Uterus (tissue), 4 donors: ENCODE results near the gene SLC25A1. TPM values are rescaled to one million over a fixed set of nuclear protein-coding genes. Genes with fewer than 3 reads are reported as not detected.

Source experiments
- DNase-seq, 2 donors: peaks; one replicate each; pipeline ENCODE4 v3.0.0-alpha.2; 2019 to 2020
- H3K27ac ChIP-seq, 2 donors: fragments of 200-600 bp; sonication (generic); 1 replicate in 1 of 2; 2 replicates in 1 of 2; pipeline ENCODE4 v1.5.1; 2016 to 2018
- H3K27me3 ChIP-seq, 2 donors: fragments of 200-600 bp; sonication (generic); one replicate each; pipeline ENCODE4 v1.5.1; 2018 to 2019; ENCODE audit warnings: control low read depth in 1 of 2
- H3K36me3 ChIP-seq, 2 donors: fragments of 200-600 bp; sonication (generic); one replicate each; pipeline ENCODE4 v1.5.1; 2019; ENCODE audit warnings: control low read depth in 1 of 2
- H3K4me1 ChIP-seq, 2 donors: fragments of 200-600 bp; sonication (generic); one replicate each; pipeline ENCODE4 v1.5.1; 2018 to 2019; ENCODE audit warnings: control low read depth in 1 of 2
- H3K4me3 ChIP-seq, 2 donors: fragments of 200-600 bp; sonication (generic); 1 replicate in 1 of 2; 2 replicates in 1 of 2; pipeline ENCODE4 v1.5.1; 2018 to 2019; ENCODE audit warnings: mild to moderate bottlenecking in 1 of 2
- H3K9me3 ChIP-seq, 2 donors: fragments of 200-600 bp; sonication (generic); one replicate each; pipeline ENCODE4 v1.5.1; 2019; ENCODE audit warnings: control low read depth in 1 of 2
- CTCF ChIP-seq, 4 experiments: fragments of 200-600 bp in 2 of 4; fragments of 450-650 bp in 2 of 4; sonication (generic) in 2 of 4; IDR thresholded peaks; one replicate each; pipeline ENCODE4 v1.5.1; 2016 to 2019; ENCODE audit warnings: antibody characterized with exemption in 4 of 4, mild to moderate bottlenecking in 2 of 4, moderate library complexity in 1 of 4
- POLR2A ChIP-seq, 2 donors: fragments of 450-650 bp; IDR thresholded peaks; one replicate each; pipeline ENCODE4 v1.6.1; 2016; ENCODE audit warnings: antibody characterized with exemption in 2 of 2, mild to moderate bottlenecking in 1 of 2, moderate library complexity in 1 of 2
- intact Hi-C: fragments of 100-400 bp; cut with DNase I; formaldehyde crosslinking; loops from one replicate; pipeline ENCODE4 v1.15.1; 2023; ENCODE audit warnings: low total_unique reads
- total RNA-seq, 4 donors: library from RNA; depleted of rRNA in 3 of 4; stranded (reverse); fragments of >200 nt in 3 of 4; gene quantifications; one replicate each; pipeline versions ENCODE4 v1.1.0 to v1.2.4, GENCODE V29; 2014 to 2023
- donor health status: DM: yes; HTN: yes; CAD: no.

Gene SLC25A1
- total RNA-seq, 4 donors from 2014 or later, result 4.7 to 42.7 (median 27.3) TPM

DNA sequence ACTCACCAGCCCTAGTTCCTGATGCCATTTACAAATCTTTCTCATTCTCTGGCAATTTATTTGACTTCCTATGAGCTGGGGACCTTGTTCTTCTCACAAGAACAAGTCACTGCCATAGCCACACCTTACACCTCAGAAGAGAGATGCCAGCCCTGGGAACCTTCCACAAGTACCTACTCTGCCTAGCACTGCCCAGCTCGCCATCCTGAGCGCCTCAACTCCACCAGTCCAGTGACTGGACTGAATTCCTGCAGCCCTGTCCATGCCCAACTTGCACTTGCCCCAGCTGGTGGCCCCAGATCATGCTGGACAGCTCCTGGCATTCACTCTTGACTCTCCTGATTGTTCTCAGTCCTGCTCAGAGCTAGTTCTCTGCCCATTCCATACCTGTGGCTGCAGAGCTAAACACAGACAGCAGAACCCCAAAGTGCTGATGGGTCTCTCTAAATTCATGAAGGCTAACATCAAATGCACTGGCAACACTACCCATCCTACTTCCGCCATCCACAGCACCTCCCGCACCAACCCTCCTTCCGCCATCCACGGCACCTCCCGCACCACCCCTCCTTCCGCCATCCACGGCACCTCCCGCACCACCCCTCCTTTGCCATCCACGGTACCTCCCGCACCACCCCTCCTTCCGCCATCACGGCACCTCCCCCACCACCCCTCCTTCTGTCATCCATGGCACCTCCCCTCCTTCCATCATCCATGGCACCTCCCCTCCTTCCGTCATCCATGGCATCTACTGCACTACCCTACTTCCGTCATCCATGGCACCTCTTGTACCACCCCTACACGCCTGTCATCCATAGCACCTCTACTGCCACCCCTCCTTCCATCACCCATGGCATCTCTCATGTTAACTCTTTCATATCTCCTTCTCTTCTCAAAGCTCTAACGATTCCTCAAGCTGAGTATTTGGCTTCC is 23.6 kb upstream of the SLC25A1 start:
- Histone ChIP-seq H3K4me1 (no peaks in the 10 kb centered on the region), H3K9me3 (no peaks in the 10 kb centered on the region), H3K27me3 (no peaks in the 10 kb centered on the region), H3K27ac (no peak overlapping the region), H3K4me3 (no peak overlapping the region), H3K36me3 (no peaks in the 10 kb centered on the region)
- DNase-seq, result no peak
- intact Hi-C loops, result no loop called here
- TF ChIP-seq POLR2A (IDR thresholded peaks at IDR 0.05) (no peak), CTCF (IDR thresholded peaks at IDR 0.05) (no peak)

DNA sequence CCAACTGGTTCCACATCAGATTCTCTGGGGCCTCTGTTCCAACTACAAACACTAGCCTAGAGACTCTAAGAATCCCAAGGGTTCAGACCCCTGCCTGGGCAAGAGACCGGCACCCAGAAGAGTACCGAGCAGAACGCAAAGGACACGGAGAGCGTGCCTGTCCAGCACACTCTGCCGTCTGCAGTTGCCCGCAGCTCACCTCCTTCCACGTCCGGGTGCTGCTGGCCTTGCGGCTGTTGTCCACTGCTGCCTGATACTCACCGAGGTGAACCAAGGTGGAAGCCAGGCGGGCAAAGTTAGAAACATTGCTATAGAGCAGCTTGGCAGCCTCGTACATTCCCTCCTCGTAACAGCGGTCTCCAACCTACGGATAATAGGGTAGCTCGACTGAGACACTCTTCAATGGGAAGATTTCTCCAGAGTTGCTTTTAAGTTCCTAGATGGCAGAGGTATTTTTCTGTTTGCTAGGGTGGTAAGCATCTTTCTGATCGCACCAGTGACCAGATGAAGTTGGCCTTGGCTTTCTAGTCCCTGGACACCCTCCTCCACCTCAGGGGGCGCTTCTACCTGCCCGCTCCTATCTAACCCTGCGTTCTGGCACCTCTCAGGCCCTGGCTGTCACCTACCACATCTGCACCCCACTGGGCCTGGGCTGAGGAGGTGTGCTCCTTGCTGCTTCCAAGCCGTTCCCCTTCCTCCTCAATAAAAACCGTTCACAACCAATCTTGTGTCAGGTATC is 22.8 kb upstream of the SLC25A1 start:
- DNase-seq, result no peak
- no peak overlapping the region for H3K4me3 ChIP-seq
- no peaks in the 10 kb centered on the region for H3K4me1 ChIP-seq
- H3K27me3 ChIP-seq, result no peaks in the 10 kb centered on the region
- intact Hi-C loops, result no loop called here
- no peaks in the 10 kb centered on the region for H3K36me3 ChIP-seq
- no peak overlapping the region for H3K27ac ChIP-seq
- H3K9me3 ChIP-seq, result no peaks in the 10 kb centered on the region
- TF ChIP-seq POLR2A (IDR thresholded peaks at IDR 0.05), result no peak
- no peak for TF ChIP-seq CTCF (IDR thresholded peaks at IDR 0.05)

DNA sequence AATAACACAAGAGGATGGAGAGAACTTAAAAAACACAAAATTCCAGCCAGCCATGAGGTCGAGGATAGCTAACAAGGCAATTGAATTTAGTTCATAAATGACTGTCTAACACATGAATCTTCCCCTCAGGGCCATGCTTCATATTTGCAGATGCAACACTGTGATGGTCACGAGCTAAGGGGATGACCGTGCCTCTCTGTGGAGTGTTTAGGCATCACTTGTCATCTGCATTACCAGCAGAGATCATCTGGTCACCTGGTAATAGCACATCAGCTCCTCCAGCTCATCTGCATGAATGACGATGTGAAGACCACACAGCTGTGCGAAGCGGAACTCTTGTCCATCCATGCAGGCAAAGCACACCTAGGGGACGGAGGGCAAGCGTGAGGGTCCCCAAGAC is 20.9 kb upstream of the SLC25A1 start:
- Histone ChIP-seq H3K9me3 (no peaks in the 10 kb centered on the region), H3K4me3 (no peak overlapping the region), H3K27ac (no peak overlapping the region), H3K36me3 (no peaks in the 10 kb centered on the region), H3K4me1 (no peaks in the 10 kb centered on the region), H3K27me3 (no peaks in the 10 kb centered on the region)
- intact Hi-C loops, result no loop called here
- TF ChIP-seq CTCF (IDR thresholded peaks at IDR 0.05) (no peak), POLR2A (IDR thresholded peaks at IDR 0.05) (no peak)
- no peak for DNase-seq

DNA sequence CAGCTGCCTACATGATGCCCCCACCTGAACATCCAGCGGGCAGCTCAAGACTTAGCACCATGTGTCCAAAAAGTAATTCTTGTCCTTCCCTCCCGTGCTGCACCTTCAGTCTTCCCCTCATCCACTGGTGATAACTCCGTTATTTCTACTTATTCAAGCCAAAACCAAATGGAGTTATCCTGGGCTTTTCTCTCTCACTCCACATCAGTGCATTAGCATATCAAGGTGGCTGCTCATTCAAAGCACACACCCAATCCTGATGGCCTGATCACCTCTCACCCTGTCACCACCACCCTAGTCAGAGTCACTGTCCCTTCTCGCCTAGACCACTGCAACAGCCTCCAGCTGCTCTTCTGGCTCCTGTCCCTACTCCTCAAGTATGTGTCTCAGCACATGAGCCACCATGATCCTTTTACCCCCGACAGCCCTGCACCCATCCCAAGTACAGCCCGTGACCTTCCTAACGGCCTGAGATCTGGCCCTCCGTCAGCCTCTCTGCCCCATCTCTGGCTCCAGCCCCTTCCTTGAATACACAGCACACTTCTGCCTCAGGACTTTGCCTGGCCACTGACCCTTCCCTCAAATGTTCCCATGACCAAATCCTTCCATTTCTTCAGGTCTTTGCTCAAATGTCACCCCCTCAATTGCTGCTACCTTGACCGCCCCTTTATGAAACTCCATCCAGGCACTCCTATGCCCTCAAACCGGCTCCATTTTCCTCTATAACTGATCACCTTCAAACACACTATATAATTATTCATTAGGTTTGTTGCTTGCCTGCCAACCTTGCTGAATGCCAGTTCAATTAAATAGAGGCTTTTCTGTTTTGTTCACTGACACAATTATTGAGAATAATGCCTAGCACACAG is 19.7 kb upstream of the SLC25A1 start:
- Histone ChIP-seq H3K4me3 (no peak overlapping the region), H3K9me3 (no peaks in the 10 kb centered on the region), H3K27me3 (no peaks in the 10 kb centered on the region), H3K4me1 (no peaks in the 10 kb centered on the region), H3K27ac (no peak overlapping the region), H3K36me3 (no peaks in the 10 kb centered on the region)
- intact Hi-C loops, result no loop called here
- TF ChIP-seq POLR2A (IDR thresholded peaks at IDR 0.05), result no peak
- no peak for TF ChIP-seq CTCF (IDR thresholded peaks at IDR 0.05)
- DNase-seq, result no peak
